Activated CD4-positive, alpha-beta T cell treated with anti-CD3 and anti-CD28 coated beads for 1 hour (primary cell): ENCODE data around the gene ZNF316.
"Not testable (repeated sequence)": the region's sequence is repeated elsewhere in the genome, so short reads cannot be mapped to it uniquely, and the experiment has no call there.

Source experiments
- DNase-seq: peaks from one replicate; pipeline ENCODE4 v3.0.0-alpha.2; 2020

ZNF316 gene

GRCh38 chr7:6648066-6648814 is 11.1 kb downstream of the ZNF316 start:
- no peak for DNase-seq

DNA sequence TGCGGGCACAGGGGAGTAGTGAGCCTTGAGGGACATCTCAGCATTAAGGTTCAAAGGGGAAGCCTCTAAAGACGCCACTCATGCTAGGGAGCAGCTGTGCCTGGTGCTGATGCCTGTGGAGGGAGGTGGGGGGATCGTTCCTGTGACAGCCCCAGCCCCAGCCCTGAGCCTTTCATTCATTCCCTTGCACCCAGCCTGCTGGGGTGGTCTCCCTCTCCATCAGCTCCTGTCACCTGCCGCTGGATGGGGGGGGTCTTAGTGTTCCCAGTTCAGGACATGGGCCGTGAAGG is 11.6 kb downstream of the ZNF316 start:
- no peak for DNase-seq

- DNase-seq, result no peak
Measured at GRCh38 chr7:6649241-6649961, 12.3 kb downstream of the ZNF316 start.

DNA sequence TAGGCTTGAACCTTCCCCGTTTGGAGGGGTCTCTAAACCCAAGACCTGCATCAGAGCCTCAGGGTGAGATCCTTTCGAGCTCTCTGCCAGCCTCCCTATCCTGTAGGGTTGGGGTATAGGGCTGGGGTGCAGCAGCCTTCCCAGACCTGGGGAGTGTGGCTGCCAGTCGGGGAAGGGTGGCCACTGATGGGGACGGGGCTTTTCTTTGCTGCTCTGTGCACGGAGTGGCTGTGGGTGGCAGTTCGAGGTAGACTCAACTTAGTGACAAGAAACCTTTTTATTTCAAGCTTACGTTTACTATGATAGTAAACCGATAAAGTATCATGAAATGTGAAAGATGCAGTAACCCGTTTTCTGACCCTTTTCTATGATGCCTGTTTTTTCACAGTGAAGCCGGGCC is 13.0 kb downstream of the ZNF316 start:
- no peak for DNase-seq

DNA sequence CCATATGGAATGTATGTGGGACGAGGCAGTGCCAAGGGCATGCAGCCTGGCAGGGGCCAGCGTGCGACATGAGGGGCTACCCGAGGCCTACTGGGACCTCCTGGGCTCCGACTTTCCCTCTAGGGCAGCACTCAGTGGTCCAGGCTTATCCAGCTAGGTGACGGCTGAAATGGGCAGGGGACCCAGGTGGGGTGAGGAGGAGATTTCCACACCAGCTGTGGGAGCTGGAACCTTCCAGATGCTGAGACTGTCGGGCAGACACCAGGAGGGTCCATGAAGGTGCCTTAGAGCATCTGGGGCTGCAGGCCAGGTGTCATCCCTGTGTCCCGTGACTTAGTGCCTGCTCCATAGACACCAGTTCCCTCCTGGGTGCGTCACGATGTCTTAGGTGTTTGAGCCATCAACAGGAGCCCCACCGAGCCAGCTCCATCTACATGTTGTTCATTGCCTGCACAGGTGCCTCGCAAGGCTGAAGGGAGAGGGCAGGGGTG is 13.4 kb downstream of the ZNF316 start:
- no peak for DNase-seq

GRCh38 chr7:6651851-6652445 is 14.8 kb downstream of the ZNF316 start:
- no peak for DNase-seq

- no peak for DNase-seq
Measured at GRCh38 chr7:6652446-6653011, 15.4 kb downstream of the ZNF316 start.

DNA sequence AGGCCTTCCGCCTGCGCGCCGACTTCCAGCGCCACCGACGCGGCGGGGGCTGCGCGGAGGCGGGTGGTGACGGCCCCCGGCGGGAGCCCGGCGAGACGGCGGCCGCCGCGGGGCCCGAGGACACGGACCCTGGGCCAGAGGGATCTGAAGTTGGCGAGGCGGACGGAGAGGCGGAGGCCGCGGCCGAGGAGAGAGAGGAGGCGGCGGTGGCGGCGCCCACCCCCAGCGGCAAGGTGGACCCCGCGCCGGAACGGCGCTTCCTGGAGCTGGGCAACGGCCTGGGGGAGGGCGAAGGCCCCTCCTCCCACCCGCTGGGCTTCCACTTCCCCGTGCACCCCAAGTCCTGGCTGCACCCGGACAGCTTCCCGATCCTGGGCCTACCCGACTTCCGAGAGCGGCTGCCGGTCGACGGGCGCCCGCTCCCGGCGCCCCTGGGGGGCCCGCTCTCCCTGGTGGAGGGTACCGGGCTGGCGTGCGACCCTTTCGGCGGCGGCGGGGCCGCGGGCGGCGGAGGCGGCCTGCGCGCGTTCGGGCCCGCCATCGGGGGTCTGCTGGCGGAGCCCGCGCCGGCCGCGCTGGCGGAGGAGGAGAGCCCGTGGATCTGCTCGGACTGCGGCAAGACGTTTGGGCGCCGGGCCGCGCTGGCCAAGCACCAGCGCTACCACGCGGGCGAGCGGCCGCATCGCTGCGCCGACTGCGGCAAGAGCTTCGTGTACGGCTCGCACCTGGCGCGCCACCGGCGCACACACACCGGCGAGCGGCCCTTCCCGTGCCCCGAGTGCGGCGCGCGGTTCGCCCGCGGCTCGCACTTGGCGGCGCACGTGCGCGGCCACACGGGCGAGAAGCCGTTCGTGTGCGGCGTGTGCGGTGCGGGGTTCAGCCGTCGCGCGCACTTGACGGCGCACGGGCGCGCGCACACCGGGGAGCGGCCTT is 16.2 kb downstream of the ZNF316 start:
- no peak for DNase-seq

- DNase-seq, result no peak
Measured at GRCh38 chr7:6654113-6654841, 17.2 kb downstream of the ZNF316 start.

DNA sequence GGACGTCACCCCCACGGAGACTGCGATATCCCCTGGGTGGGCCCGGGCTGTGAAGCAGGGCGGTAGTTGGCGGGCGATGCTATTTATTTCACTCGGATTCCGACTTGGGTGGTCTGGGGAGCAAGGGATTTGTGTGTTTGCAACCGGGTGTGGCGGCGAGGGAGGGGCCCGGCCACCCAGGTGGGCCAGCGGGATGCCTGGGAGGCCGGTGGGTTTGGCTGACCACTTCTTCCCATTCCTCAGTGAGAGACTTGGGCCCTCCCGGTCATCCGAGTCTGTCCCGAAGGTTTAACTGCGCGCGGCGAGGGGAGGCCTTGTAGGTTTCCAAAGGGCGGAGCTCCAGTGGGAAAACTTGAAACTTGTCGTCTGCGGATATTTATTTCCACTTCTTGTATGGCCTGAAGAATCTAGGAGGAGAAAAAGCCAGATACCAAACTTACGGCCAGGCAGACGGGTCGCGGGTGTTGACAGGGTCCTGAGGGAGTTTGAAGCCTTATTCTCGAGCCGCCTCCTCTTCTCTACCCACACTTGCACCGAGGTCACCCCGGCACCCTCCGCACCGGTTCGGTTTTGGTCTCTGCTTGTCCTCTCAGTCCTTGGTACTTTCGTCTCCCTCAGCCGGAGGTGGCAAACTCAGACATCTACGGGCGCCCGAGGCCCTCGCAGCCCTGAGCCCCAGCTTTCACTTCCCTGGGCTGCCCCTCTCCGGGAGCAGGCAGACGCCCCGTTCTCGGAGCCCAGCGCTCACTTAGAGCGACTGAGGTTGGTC is 17.9 kb downstream of the ZNF316 start:
- no peak for DNase-seq

DNA sequence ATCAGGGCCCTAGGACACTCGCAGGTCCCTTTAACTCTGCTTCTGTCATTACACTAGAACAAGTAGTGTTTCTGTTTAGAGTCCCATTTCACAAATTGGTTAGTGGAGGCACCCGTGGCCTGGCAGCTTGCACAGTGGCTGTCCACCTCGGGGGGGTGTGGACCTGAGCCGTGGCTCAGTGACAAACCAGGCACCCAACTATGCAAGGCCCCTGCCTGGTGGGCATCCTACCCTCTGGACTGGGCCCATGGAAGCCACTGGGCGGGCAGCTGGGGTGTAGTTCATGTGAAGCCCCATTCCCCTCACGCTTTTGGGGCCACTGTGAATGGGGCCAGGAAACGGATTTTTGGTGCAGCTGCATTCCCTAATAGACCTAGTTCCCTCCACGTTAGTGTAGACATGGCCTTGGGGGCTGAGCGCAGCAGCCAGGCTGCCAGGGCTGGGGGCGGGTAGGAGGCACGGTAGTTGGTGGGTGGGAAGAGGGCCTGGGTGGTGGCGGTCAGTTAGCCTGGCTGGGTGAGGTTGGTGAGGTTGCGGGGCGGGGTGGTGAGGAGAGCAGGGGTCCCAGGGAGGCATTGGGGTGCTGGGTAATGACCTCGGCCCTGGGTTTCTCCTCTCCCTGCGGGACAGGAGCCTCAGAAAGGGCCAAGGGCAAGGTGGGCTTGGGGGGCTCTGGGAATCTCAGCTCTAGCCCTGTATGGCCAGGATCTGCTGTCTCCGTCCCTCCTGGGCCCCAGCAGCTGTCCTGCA is 18.7 kb downstream of the ZNF316 start:
- DNase-seq, result no peak

DNA sequence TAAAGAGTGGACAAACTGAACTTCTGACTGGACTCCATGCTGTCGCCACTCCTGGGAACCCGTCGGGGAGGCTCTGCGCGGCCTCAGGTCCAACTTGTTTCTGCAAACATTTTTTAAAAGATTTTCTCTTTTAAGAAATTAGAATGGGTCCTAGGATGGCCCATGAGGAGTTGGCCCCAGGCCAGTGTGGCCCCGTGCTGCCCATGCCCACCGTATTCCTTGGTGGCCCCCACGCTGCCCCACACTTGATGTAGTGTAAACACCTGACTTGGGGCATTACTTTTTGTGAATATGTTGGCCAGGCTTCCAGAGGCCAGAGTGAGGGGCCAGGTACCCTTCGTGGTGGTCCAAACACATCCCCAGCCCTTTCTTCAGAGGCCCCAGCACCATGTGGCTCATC is 19.3 kb downstream of the ZNF316 start:
- no peak for DNase-seq

DNA sequence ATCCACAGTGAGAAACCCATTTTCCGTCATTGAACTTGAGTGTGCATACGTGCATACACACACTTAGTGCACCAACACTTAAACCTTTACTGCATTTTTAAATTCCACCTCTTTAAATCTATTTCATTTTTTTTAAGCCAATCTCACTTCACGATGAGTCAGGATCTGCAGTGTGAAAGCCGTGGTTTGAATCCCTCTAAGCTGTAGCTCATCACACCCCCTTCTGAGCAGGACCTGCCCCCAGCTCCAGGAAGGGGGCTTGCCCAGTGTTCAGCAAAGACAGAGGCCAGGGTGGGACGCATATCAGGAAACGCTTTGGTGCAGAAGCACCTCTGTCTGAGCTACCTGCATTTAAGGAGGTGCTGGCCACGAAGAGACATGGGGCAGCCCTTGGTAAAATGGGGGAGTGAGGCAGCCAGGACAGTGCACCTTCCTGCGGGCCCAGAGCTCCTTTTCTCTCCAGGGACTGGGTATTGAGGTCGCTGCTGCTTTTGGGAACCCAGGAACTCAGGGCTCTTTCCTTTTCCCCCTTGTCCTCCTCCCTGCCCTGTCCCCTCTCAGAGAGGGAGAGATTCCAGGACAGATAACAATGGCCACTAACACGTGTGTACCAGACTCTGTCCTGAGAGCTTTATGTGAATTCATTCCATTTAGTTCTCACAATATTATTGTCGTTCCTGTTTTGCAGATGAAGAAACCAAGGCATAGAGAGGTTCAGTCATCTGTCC is 21.7 kb downstream of the ZNF316 start:
- DNase-seq, result no peak

DNA sequence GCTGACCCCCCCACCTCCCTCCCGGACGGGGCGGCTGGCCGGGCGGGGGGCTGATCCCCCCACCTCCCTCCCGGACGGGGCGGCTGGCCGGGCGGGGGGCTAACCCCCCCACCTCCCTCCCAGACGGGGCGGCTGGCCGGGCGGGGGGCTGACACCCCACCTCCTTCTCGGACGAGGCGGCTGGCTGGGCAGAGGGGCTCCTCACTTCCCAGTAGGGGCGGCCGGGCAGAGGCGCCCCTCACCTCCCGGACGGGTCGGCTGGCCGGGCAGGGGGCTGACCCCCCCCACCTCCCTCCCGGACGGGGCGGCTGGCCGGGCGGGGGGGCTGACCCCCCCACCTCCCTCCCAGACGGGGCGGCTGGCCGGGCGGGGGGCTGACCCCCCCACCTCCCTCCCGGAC is 33.7 kb downstream of the ZNF316 start:
- DNase-seq, result not testable (repeated sequence)

GRCh38 chr7:6675807-6676405 is 38.8 kb downstream of the ZNF316 start:
- DNase-seq, result no peak

- no peak for DNase-seq
Measured at GRCh38 chr7:6680146-6680545, 43.0 kb downstream of the ZNF316 start.

DNA sequence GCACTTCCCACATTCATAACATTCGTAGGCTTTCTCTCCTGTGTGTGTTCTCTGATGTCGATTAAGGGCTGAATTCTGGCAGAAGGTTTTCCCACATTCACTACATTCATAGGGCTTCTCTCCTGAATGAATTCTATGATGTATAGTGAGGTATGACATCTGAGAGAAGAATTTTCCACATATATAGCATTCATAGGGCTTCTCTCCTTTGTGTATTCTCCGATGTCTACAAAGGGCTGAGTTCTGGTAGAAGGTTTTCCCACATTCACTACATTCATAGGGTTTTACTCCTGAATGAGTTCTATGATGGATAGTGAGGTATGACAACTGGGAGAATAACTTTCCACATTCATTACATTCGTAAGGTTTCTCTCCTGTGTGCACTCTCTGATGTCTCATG is 54.0 kb downstream of the ZNF316 start:
- DNase-seq, result no peak

GRCh38 chr7:6691609-6692106 is 54.5 kb downstream of the ZNF316 start:
- no peak for DNase-seq

DNA sequence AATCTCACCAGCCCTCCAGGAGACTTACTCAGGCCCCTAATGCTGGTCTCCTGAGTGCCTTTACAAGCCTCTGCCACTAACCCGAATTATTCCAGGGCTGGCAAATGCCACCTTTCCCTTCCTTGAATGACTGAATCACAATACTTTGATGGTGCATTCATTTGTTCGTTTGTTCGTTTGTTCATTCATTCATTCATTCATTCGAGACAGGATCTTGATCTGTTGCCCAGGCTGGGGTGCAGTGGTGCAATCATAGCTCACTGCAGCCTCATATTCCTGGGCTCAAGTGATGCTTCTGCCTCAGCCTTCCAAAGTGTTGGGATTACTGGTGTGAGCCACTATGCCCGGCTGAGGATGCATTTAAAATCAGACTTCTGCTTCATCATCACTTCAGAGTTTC is 63.7 kb downstream of the ZNF316 start:
- DNase-seq, result no peak
